Kidney (tissue), 14 donors: ENCODE data around the gene NFKB1. TPM values are rescaled to one million over a fixed set of nuclear protein-coding genes. Genes with fewer than 3 reads are reported as not detected.

Experiments used
- DNase-seq, 5 donors: peaks; one replicate each; pipeline ENCODE4 v3.0.0-alpha.2; 2013 to 2020
- FAIRE-seq: peaks from 2 replicates; lab custom pipeline; 2012; peaks lifted over from hg19 to GRCh38; lab: Jason Lieb, UNC
- H3K27ac ChIP-seq, 2 donors: one replicate each; pipeline ENCODE4 v1.7.0; 2013; ENCODE audit warnings: low read depth in 2 of 2, low read length in 2 of 2, inconsistent platforms in 1 of 2
- H3K27me3 ChIP-seq: one replicate; pipeline ENCODE4 v1.7.1; 2013; ENCODE audit warnings: low read length, inconsistent platforms; ENCODE audit not compliant: control insufficient read depth, insufficient read depth
- H3K36me3 ChIP-seq, 3 donors: one replicate each; pipeline versions ENCODE4 v1.7.0 to v1.7.1; 2013; ENCODE audit warnings: low read length in 3 of 3, control low read depth in 1 of 3, inconsistent platforms in 1 of 3; ENCODE audit not compliant: insufficient read depth in 3 of 3, control insufficient read depth in 2 of 3
- H3K4me1 ChIP-seq, 3 donors: one replicate each; pipeline versions ENCODE4 v1.7.0 to v1.7.1; 2013; ENCODE audit warnings: low read length in 3 of 3, inconsistent platforms in 1 of 3, low read depth in 1 of 3; ENCODE audit not compliant: control insufficient read depth in 2 of 3, insufficient read depth in 2 of 3
- H3K4me3 ChIP-seq, 3 donors: one replicate each; pipeline versions ENCODE4 v1.7.0 to v1.8.1; 2013; ENCODE audit warnings: low read length in 3 of 3, control low read depth in 1 of 3, inconsistent platforms in 1 of 3
- H3K9ac ChIP-seq, 3 donors: one replicate each; pipeline versions ENCODE4 v1.7.0 to v1.7.1; 2013; ENCODE audit warnings: low read length in 3 of 3, control low read depth in 1 of 3, inconsistent platforms in 1 of 3
- H3K9me3 ChIP-seq, 3 donors: one replicate each; pipeline versions ENCODE4 v1.7.0 to v1.7.1; 2013; ENCODE audit warnings: low read length in 3 of 3, control low read depth in 1 of 3, inconsistent platforms in 1 of 3; ENCODE audit not compliant: control insufficient read depth in 2 of 3, insufficient read depth in 1 of 3
- intact Hi-C: fragments of 100-400 bp; cut with DNase I; formaldehyde crosslinking; loops from one replicate; pipeline ENCODE4 v1.11.1; 2022
- polyA plus RNA-seq: library from polyadenylated mRNA; stranded (reverse); fragments of 350-450 nt; fragmentation: Illumina TruSeq; extraction: RNeasy Lipid Tissue Mini Kit (QIAGEN cat#74804); gene quantifications from one replicate; pipeline ENCODE4 v1.2.3, GENCODE V29; 2014; ENCODE audit warnings: low read depth, low replicate concordance; ENCODE audit not compliant: insufficient read depth
- total RNA-seq: library from RNA; stranded (reverse); fragmentation: NEBNext Ultra II Directional; extraction: Animal tissue kit (Norgen Biotek cat#: 25700); gene quantifications from one replicate; pipeline ENCODE4 v1.2.1, GENCODE V29; 2021
- TF ChIP-seq, protein P1 (sequence below): IDR thresholded peaks from 3 replicates; pipeline ENCODE4 v1.5.1; 2012; ENCODE audit warnings: mild to moderate bottlenecking, moderate library complexity, borderline replicate concordance; ENCODE audit not compliant: insufficient read depth; ENCODE audit errors: extremely low read depth
- donor health status: control.
- donor health status: control.
- donor health status: control.
- donor health status: control.
- donor health status: control.
- donor health status: DM: yes; HTN: yes; CAD: no.
- donor health status: Normal renal cell carcinoma (clear cell type).

The NFKB1 gene
- total and polyA plus RNA-seq, 2 donors from 2014 or later: 10.1 to 56.9 TPM

DNA sequence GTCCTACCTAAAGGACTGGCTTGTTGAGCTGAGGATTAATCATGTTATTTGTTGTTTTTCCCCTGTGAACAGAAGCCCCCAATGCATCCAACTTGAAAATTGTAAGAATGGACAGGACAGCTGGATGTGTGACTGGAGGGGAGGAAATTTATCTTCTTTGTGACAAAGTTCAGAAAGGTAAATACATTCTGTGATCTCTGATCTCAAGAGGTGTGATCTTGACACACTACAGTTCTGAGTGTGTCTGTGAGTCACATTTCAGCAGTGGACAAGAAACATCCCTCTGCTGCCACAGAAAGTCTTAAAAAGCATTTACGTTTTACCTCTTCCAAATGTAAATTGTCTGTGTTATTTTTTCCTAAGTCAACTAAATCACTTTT lies 79.3 kb downstream of the NFKB1 start:
- no peaks in the 10 kb centered on the region for H3K9me3 ChIP-seq
- H3K36me3 ChIP-seq: peaks cover 2 to 19% (median 16%) of the 10 kb centered on the region in 3 donors
- no peaks in the 10 kb centered on the region for H3K4me1 ChIP-seq
- TF ChIP-seq, protein P1, sequence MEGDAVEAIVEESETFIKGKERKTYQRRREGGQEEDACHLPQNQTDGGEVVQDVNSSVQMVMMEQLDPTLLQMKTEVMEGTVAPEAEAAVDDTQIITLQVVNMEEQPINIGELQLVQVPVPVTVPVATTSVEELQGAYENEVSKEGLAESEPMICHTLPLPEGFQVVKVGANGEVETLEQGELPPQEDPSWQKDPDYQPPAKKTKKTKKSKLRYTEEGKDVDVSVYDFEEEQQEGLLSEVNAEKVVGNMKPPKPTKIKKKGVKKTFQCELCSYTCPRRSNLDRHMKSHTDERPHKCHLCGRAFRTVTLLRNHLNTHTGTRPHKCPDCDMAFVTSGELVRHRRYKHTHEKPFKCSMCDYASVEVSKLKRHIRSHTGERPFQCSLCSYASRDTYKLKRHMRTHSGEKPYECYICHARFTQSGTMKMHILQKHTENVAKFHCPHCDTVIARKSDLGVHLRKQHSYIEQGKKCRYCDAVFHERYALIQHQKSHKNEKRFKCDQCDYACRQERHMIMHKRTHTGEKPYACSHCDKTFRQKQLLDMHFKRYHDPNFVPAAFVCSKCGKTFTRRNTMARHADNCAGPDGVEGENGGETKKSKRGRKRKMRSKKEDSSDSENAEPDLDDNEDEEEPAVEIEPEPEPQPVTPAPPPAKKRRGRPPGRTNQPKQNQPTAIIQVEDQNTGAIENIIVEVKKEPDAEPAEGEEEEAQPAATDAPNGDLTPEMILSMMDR: no peak
- FAIRE-seq: no peak
- no peaks in the 10 kb centered on the region for H3K27me3 ChIP-seq
- intact Hi-C loops: no loop called here
- H3K27ac ChIP-seq: no peak overlapping the region
- no peak overlapping the region for H3K4me3 ChIP-seq
- DNase-seq: no peak
- no peak overlapping the region for H3K9ac ChIP-seq

DNA sequence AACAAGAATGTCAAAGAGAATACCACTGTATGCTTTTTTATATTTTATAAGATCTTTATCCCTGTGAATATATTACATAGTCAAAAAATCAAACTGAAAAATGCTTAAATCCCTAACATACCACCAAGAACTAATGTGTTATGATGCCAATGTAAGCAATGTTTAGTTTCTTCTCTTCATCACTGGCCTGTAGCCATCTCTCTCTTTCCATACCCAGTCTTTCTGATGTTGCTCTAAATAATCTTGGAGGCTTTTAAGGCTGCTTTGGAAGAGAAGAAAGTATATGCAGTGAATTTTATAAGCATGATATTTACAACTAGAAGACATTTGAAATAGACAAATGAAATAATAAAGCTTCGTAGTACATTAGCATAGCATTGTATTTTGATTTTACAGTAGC lies 82.9 kb downstream of the NFKB1 start:
- no peaks in the 10 kb centered on the region for H3K4me1 ChIP-seq
- intact Hi-C loops: no loop called here
- H3K27ac ChIP-seq: no peak overlapping the region
- H3K9ac ChIP-seq: no peak overlapping the region
- TF ChIP-seq, protein P1: no peak
- FAIRE-seq: no peak
- no peak overlapping the region for H3K4me3 ChIP-seq
- peaks cover 2 to 10% (median 4%) of the 10 kb centered on the region in 3 donors for H3K36me3 ChIP-seq
- H3K27me3 ChIP-seq: no peaks in the 10 kb centered on the region
- no peak for DNase-seq
- no peaks in the 10 kb centered on the region for H3K9me3 ChIP-seq

DNA sequence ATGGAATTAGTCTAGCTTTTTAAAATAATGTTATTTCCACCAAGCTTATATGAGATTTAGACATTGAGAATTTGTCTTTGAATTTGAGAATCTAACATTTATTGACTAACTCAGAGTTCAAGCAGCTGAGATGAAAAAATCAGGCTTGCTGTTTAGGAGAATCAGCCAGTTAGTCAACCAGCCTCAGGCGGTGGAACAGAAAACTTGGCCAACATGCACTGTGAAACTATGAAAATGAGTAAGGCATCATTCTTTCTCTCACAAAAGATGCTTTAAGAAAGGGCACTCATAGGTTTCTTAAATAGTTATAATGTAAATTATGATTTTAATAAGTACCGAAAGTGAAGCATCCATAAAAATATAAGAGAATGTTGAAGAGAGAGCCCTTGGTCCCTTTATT lies 84.2 kb downstream of the NFKB1 start:
- DNase-seq (no peak), FAIRE-seq (no peak)
- Histone ChIP-seq H3K36me3 (peaks cover 2 to 10% (median 4%) of the 10 kb centered on the region in 3 donors), H3K9ac (no peak overlapping the region), H3K27me3 (no peaks in the 10 kb centered on the region), H3K4me3 (no peak overlapping the region), H3K27ac (no peak overlapping the region), H3K4me1 (no peaks in the 10 kb centered on the region), H3K9me3 (no peaks in the 10 kb centered on the region)
- TF ChIP-seq, protein P1: no peak
- intact Hi-C loops: no loop called here

DNA sequence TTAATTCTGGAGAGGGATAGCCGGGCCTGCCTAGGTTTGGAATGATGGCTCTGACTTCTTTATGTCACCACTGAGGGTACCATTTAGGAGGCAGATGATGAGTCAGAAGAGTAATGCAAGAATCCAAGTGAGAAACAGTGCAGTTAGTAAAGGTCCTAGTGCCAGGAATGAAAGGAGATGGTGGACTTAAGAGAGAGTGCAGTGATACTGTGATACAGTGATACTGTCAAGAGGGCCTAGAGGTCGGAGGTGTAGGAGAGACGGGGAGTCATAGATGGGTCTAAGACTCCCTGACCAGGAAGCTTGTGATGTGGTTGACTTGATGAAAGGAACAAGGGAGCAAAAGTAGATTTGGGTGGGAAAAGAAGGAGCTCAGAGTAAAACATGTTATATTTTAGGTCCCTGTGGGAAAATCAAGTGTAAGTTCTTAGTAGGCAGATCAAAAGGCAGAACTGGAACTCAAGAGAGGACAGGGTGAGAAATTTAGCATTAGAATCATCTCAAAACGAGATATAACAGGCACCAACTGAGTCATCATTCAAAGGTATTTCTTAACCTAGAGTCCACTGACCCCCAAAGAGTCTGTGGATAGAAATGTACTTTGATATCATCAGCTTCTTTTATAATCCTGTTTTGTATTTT lies 85.0 kb downstream of the NFKB1 start:
- FAIRE-seq: no peak
- DNase-seq: no peak
- H3K27me3 ChIP-seq: no peaks in the 10 kb centered on the region
- no peak overlapping the region for H3K27ac ChIP-seq
- intact Hi-C loops: no loop called here
- H3K9ac ChIP-seq: no peak overlapping the region
- no peak overlapping the region for H3K4me3 ChIP-seq
- no peaks in the 10 kb centered on the region for H3K9me3 ChIP-seq
- TF ChIP-seq, protein P1: no peak
- peaks cover 2 to 7% (median 4%) of the 10 kb centered on the region in 3 donors for H3K36me3 ChIP-seq
- no peaks in the 10 kb centered on the region for H3K4me1 ChIP-seq
